KMS-11 (cell line): ENCODE measurements around the gene TRIM50.
"Not testable (repeated sequence)": the region's sequence is repeated elsewhere in the genome, so short reads cannot be mapped to it uniquely, and the experiment has no call there.

Experiments
- H2AFZ ChIP-seq: fragments of 200-600 bp; sonication (generic); 2 replicates; pipeline ENCODE4 v1.6.1; 2016; ENCODE audit warnings: antibody characterized with exemption, mixed run types, low read depth
- H3K27ac ChIP-seq: fragments of 200-600 bp; sonication (generic); 2 replicates; pipeline ENCODE4 v1.6.1; 2016; ENCODE audit warnings: mild to moderate bottlenecking, mixed run types
- H3K27me3 ChIP-seq: fragments of 200-600 bp; sonication (generic); 2 replicates; pipeline ENCODE4 v1.6.1; 2017; ENCODE audit warnings: mild to moderate bottlenecking, low read depth, mixed run types, moderate library complexity; ENCODE audit not compliant: insufficient read depth
- H3K36me3 ChIP-seq: fragments of 200-600 bp; sonication (generic); 2 replicates; pipeline ENCODE4 v1.6.1; 2017; ENCODE audit warnings: mild to moderate bottlenecking, mixed run types; ENCODE audit not compliant: insufficient read depth
- H3K4me1 ChIP-seq: fragments of 200-600 bp; sonication (generic); 2 replicates; pipeline ENCODE4 v1.6.1; 2016; ENCODE audit warnings: mild to moderate bottlenecking, low read depth, mixed run types; ENCODE audit not compliant: poor library complexity, severe bottlenecking
- H3K4me2 ChIP-seq: fragments of 200-600 bp; sonication (generic); 2 replicates; pipeline ENCODE4 v1.7.0; 2016; ENCODE audit warnings: mild to moderate bottlenecking, mixed run types
- H3K4me3 ChIP-seq: fragments of 200-600 bp; sonication (generic); IDR thresholded peaks from 2 replicates; pipeline ENCODE4 v1.6.1; 2017; ENCODE audit warnings: low read depth, low read length, mixed read lengths; ENCODE audit not compliant: insufficient read depth
- H3K79me2 ChIP-seq: fragments of 200-600 bp; sonication (generic); 2 replicates; pipeline ENCODE4 v1.6.1; 2016; ENCODE audit warnings: low read depth, mixed run types; ENCODE audit not compliant: insufficient read depth
- H3K9ac ChIP-seq: fragments of 200-600 bp; sonication (generic); 2 replicates; pipeline ENCODE4 v1.6.1; 2016; ENCODE audit warnings: mild to moderate bottlenecking, mixed run types
- H4K20me1 ChIP-seq: fragments of 200-600 bp; sonication (generic); 2 replicates; pipeline ENCODE4 v1.6.1; 2016; ENCODE audit warnings: mild to moderate bottlenecking, mixed run types; ENCODE audit not compliant: insufficient read depth
- CTCF ChIP-seq: fragments of 200-600 bp; sonication (generic); conservative IDR thresholded peaks from 2 replicates; pipeline ENCODE4 v1.6.1; 2017; ENCODE audit warnings: low read depth, mild to moderate bottlenecking, antibody characterized with exemption, low read length, moderate library complexity, mixed read lengths

Gene TRIM50

GRCh38 chr7:73303546-73303945 is 24.3 kb downstream of the TRIM50 start:
- H3K4me3 ChIP-seq = no peak overlapping the region
- no peak overlapping the region for H3K27ac ChIP-seq
- no peaks in the 10 kb centered on the region for H3K79me2 ChIP-seq
- peaks cover 3% of the 10 kb centered on the region; the same call in 1 of the 2 replicates for H3K36me3 ChIP-seq
- H3K9ac ChIP-seq = no peak overlapping the region
- TF ChIP-seq CTCF = no peak
- no peak overlapping the region for H3K4me2 ChIP-seq
- no peaks in the 10 kb centered on the region; the same call in 1 of the 2 replicates for H3K27me3 ChIP-seq
- H2AFZ ChIP-seq = no peak overlapping the region
- no peaks in the 10 kb centered on the region for H4K20me1 ChIP-seq
- H3K4me1 ChIP-seq = peaks cover 3% of the 10 kb centered on the region

GRCh38 chr7:73302846-73303245 is 25.0 kb downstream of the TRIM50 start:
- H3K4me3 ChIP-seq = not testable (repeated sequence)

GRCh38 chr7:73301108-73301507 is 26.8 kb downstream of the TRIM50 start:
- H2AFZ ChIP-seq, H3K79me2 ChIP-seq, H3K36me3 ChIP-seq, H3K4me1 ChIP-seq, H3K9ac ChIP-seq, H3K27me3 ChIP-seq, H4K20me1 ChIP-seq, H3K4me2 ChIP-seq, H3K4me3 ChIP-seq, H3K27ac ChIP-seq: not testable (repeated sequence)

More at GRCh38 chr7:73302846-73303245, 25.0 kb downstream of the TRIM50 start:
- H3K9ac ChIP-seq, H3K27me3 ChIP-seq, H3K4me1 ChIP-seq, H3K4me2 ChIP-seq, H2AFZ ChIP-seq, H3K27ac ChIP-seq, H3K79me2 ChIP-seq, H3K36me3 ChIP-seq, H4K20me1 ChIP-seq: not testable (repeated sequence)

GRCh38 chr7:73299812-73300211 is 28.1 kb downstream of the TRIM50 start:
- not testable (repeated sequence) for H3K27me3 ChIP-seq, H3K36me3 ChIP-seq, H3K9ac ChIP-seq, H2AFZ ChIP-seq, H3K4me1 ChIP-seq, H3K79me2 ChIP-seq, H3K4me2 ChIP-seq, H3K27ac ChIP-seq, H3K4me3 ChIP-seq, H4K20me1 ChIP-seq

- H3K4me2 ChIP-seq, H2AFZ ChIP-seq, H3K4me3 ChIP-seq, H3K36me3 ChIP-seq, H3K79me2 ChIP-seq, H4K20me1 ChIP-seq, H3K27me3 ChIP-seq, H3K27ac ChIP-seq, H3K4me1 ChIP-seq, H3K9ac ChIP-seq: not testable (repeated sequence)
Measured at GRCh38 chr7:73297706-73298105, 30.2 kb downstream of the TRIM50 start.

DNA sequence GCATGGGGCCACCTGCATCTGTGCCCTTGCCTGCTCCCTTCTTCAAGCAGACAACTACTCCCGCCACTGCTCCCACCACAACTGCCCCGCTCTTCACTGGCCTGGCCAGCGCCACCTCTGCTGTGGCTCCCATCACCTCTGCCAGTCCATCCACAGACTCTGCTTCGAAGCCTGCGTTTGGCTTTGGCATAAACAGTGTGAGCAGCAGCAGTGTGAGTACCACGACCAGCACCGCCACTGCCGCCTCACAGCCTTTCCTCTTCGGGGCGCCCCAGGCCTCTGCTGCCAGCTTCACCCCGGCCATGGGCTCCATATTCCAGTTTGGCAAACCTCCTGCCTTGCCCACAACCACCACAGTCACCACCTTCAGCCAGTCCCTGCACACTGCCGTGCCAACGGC is 30.6 kb downstream of the TRIM50 start:
- not testable (repeated sequence) for H3K4me2 ChIP-seq, H3K9ac ChIP-seq, H3K27ac ChIP-seq, H3K4me3 ChIP-seq, H2AFZ ChIP-seq, H3K4me1 ChIP-seq, H3K79me2 ChIP-seq, H3K27me3 ChIP-seq, H4K20me1 ChIP-seq, H3K36me3 ChIP-seq

DNA sequence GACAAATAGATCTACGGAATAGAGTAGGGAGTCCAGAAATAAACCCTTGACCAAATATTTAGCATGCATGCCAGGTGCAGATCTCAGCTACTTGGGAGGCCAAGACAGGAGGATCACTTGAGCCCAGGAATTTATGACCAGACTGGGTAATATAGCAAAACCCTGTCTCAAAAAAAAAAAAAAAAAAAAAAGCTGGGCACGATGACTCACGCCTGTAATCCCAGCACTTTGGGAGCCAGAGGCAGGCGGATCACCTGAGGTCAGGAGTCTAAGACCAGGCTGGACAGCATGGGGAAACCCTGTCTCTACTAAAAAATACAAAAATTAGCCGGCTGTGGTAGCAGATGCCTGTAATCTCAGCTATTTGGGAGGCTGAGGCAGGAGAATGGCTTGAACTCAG is 50.7 kb downstream of the TRIM50 start:
- not testable (repeated sequence) for H3K4me3 ChIP-seq, H4K20me1 ChIP-seq, H2AFZ ChIP-seq, H3K4me1 ChIP-seq, H3K79me2 ChIP-seq, H3K27me3 ChIP-seq, H3K4me2 ChIP-seq, H3K27ac ChIP-seq, H3K36me3 ChIP-seq, H3K9ac ChIP-seq

- H3K79me2 ChIP-seq, H3K27me3 ChIP-seq, H2AFZ ChIP-seq, H4K20me1 ChIP-seq, H3K4me2 ChIP-seq, H3K4me1 ChIP-seq, H3K27ac ChIP-seq, H3K9ac ChIP-seq, H3K36me3 ChIP-seq, H3K4me3 ChIP-seq: not testable (repeated sequence)
Measured at GRCh38 chr7:73267813-73268212, 60.1 kb downstream of the TRIM50 start.

DNA sequence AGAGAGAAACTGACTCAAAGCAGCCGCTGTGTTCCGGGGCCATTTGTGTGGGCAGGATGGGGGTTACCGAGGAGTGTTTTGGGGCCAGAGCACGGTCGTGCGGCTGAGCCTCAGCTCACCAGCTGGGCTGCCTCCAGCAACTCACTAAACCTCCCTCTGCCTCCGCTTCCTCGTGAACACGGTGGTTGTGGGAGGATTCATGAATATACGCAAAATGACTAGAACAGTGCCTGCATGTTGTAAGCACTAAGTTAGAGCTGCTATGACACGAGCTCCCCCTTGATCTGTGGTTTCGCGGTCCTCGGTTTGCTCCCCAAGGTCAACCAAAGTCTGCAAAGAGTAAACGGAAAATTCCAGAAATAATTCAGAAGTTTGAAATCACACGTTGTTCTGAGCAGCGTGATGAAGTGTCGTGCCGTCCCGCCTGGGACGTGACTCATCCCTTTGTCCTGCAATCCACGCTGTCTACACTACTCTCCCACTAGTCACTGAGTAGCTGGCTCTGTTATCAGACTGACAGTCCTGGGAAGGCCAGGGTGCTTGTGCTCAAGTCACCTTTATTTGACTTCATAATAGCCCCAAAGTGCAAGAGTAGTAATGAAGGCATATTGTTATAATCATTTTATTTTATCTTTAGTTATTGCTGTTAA is 61.0 kb downstream of the TRIM50 start:
- H4K20me1 ChIP-seq = not testable (repeated sequence)

More for the DNA sequence above, 61.0 kb downstream of the TRIM50 start:
- H3K36me3 ChIP-seq, H3K27ac ChIP-seq, H3K27me3 ChIP-seq, H3K4me2 ChIP-seq, H3K79me2 ChIP-seq, H3K4me3 ChIP-seq, H3K9ac ChIP-seq, H2AFZ ChIP-seq, H3K4me1 ChIP-seq: not testable (repeated sequence)
